Measurements from ENCODE around the gene MT1X. TPM values are rescaled to one million over a fixed set of nuclear protein-coding genes. Genes with fewer than 3 reads are reported as not detected.

Gene MT1X
- 29.2 and 29.4 TPM in 2 replicates for total RNA-seq (2014; rRNA removed; shearing (Covaris generic))

DNA sequence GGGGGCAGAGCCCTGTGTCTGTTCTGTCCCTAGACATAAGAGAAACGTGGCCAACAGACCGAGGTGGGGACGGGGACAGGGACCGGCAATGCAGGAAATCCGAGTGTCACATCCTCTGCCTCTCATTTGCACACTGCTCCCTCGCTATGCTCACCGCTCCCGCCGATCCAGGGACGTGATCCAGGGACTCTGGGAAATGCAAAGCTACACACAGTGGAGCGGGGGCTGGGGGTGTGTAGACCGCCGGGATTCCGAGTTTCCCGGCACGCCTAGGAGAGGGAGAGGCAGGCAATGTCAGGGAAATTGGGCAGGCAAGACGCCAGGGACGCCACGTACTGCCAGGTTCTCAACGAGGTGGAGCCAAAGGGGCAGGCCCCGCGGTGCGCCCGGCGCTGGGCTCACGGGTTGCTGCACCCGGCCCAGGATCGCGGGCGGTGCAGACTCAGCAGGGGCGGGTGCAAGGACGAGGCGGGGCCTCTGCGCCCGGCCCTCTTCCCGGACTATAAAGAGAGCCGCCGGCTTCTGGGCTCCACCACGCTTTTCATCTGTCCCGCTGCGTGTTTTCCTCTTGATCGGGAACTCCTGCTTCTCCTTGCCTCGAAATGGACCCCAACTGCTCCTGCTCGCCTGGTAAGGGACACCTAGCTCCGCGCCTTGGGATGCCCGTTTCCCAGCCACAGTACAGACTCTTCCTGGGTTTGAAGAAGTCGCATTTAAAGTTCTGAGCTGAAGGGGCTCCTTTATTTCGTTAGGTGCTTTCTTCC, at the start of gene MT1X:
Gene MT1X (plus strand): TSS at position 532 of the 764 bp plus-strand sequence. CDS start 71 bp downstream, at position 603.
- DNase-seq (ENCODE audit: low spot score), result peak; percentile 90

DNA sequence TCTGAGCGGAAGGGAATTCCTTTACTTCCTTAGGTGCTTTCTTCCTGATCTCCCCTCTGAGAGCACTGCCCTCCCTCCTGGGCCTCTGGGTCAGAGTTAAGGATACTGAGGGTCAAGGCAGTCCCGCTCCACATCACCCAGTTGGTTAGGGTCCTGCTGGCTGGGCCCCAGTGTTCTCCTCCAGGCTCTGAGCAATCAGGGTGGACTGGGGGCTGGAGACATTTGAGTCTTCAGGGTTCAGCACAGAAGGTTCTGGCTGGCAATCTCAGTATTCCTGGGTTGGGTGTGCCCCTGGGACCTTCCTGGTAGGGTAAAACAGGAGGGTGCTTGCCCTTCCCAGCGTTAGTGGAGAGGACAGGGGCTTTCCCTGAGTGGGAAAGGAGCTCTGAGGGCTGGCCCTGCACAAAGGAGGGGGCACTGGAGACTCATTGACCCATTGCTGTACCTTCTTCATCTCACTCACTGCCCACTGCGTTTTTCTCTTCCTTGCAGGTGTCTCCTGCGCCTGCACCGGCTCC, 49.4 kb upstream of the MT1X start:
- no peak for DNase-seq (ENCODE audit: low spot score)

DNA sequence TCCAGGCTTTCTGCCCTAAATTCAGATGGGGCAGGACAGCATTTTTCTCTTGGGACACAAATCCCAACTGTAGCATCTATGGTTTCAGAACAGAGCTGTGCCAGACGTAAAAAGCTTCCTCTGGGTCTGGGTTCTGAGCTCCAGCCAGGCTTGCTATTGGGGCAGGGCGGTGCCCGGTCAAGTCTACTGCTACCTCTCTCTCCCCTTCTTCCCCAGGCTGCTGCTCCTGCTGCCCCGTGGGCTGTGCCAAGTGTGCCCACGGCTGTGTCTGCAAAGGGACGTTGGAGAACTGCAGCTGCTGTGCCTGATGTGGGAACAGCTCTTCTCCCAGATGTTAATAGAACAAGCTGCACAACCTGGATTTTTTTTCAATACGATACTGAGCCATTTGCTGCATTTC, 48.7 kb upstream of the MT1X start:
- no peak for DNase-seq (ENCODE audit: low spot score)

DNA sequence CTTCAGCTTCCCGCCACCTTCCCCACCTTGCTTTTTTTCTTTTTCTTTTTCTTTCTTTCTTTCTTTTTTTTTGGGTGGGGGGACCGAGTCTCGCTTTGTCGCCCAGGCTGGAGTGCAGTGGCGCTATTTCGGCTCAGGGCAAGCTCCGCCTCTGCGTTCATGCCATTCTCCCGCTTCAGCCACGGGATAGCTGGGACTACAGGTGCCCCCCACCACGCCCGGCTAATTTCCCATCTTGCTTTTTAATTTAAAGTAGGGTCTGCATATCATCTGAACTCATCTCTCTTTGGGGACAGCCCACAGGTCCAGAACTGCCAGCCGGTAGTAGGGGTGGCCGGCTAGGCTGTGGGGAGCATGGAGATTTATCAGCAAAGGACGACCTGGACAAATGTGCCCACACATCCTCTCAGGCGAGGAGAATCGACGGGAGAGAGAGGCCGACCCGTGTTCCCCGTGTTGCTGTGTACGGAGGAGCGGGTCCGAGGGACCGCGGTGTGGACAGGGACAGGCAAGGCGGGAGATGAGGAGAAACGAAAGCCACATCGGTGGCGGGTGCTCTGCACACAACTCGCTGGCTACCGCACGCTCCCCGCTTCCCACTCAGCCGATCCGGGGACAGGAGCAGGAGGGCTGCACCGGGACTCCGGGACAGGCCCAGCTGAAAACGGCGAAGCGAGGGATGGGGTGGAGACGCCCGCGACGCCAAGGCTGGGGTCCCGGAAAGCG, 47.4 kb upstream of the MT1X start:
- no peak for DNase-seq (ENCODE audit: low spot score)

GRCh38 chr16:56635441-56635967, 46.8 kb upstream of the MT1X start:
- DNase-seq (ENCODE audit: low spot score), result no peak

DNA sequence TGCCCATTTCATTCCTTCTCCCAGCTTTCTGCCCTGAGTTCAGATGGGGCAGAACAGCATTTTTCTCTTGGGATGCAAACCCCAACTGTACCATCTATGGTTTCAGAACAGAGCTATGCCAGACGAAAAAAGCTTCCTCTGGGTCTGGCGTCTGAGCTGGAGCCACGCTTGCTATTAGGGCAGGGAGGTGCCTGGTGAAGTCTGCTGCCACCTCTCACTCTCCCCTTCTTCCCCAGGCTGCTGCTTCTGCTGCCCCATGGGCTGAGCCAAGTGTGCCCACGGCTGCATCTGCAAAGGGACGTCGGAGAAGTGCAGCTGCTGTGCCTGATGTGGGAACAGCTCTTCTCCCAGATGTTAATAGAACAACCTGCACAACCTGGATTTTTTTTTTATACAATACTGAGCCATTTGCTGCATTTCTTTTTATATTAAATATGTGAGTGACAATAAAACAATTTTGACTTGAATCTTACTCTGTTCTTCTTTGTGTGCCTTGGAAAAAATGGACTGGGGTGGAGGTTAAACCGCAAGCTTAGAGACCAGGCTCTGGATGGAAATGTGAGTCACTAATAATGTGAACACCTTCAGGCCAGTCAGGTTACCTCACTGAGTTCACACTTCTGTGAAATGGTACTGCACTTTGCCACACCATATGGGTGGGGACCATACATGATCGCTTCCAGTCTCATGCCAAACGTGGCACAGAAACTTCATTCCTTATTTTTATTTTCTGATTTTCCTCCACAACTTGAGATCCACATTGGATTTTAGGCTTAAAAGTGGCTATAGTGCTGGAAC, 45.5 kb upstream of the MT1X start:
- no peak for DNase-seq (ENCODE audit: low spot score)

GRCh38 chr16:56637814-56638750, 44.2 kb upstream of the MT1X start, which contains the start of gene MT1A:
MT1A (plus strand) TSS chr16:56638666; CDS start chr16:56638739, 73 bp downstream.
- DNase-seq (ENCODE audit: low spot score), result peak; percentile 36

GRCh38 chr16:56639045-56639444, 43.2 kb upstream of the MT1X start:
- DNase-seq (ENCODE audit: low spot score), result no peak

GRCh38 chr16:56640076-56640475, 42.2 kb upstream of the MT1X start:
- no peak for DNase-seq (ENCODE audit: low spot score)

GRCh38 chr16:56641166-56641565, 41.1 kb upstream of the MT1X start:
- no peak for DNase-seq (ENCODE audit: low spot score)

DNA sequence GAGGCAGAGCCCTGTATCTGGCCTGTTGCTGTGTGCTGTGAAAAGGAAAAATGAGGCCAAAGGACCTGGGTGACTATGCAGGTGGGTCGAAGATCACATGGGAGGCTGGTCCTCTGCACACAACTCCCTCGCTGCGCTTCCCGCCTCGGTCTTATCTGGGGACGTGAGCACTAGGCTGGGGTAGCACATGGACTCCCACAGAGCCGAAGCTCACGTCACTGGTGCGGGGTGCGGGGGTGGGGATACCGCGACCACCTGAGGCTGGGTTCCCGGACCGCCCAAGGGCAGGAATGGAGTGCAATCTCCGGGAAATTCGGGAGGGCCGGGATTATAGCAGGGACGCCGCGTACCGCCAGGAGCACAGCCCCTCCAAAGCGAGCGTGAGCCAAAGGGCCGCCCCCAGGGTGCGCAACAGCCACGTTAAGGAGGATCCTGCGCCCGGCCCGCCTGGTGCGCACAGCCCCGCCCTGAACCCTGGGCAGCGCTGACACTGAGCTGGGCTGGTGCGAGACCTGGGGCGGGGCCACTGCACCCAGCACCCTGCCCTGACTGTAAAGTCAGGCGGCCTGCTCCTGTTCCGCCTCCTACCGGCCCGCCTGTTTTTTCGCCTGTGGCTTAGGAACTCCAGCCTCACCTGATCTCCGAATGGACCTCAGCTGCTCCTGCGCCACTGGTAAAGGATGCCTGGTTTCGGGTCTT, 39.0 kb upstream of the MT1X start:
- DNase-seq (ENCODE audit: low spot score), result peak; percentile 78

GRCh38 chr16:56643833-56644232, 38.4 kb upstream of the MT1X start:
- no peak for DNase-seq (ENCODE audit: low spot score)

DNA sequence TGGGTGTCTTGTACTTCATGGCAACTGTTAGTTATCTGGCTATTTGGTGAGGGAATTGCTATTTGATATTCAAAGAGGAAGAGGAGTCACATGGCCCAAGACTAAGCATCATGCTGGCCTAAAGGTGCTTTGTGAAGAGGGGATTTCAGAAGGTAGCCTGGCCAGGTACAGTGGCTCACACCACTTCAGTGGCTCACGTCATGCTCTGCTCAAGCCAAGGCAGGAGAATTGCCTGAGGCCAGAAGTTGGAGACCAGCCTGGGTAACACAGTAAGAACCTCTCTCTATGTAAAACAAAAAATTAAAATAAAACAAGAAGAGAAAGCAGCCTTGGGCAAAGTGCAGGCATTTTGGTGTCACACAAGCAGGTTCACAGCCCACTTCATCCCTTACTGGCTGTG, 37.0 kb upstream of the MT1X start:
- DNase-seq (ENCODE audit: low spot score), result no peak

GRCh38 chr16:56645838-56646237, 36.4 kb upstream of the MT1X start:
- no peak for DNase-seq (ENCODE audit: low spot score)

GRCh38 chr16:56647641-56648431, 34.4 kb upstream of the MT1X start:
- DNase-seq (ENCODE audit: low spot score), result no peak

DNA sequence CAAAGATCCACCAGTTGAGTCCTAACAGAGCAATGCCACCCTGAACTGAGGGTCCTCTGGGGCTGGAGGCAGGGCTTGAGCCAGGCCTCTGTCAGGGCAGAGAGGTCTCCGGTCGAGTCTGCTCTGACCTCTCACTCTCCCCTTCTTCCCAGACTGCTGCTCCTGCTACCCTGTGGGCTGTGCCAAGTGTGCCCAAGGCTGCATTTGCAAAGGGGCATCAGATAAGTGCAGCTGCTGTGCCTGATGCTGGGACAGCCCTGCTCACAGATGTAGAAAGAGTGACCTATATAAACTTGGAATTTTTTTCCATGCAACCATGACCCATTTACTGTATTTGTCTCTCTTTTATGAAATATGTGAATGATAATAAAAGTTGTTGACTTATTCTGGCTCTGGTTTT, 33.0 kb upstream of the MT1X start:
- DNase-seq (ENCODE audit: low spot score), result no peak

GRCh38 chr16:56649820-56650219, 32.5 kb upstream of the MT1X start:
- DNase-seq (ENCODE audit: low spot score), result no peak

DNA sequence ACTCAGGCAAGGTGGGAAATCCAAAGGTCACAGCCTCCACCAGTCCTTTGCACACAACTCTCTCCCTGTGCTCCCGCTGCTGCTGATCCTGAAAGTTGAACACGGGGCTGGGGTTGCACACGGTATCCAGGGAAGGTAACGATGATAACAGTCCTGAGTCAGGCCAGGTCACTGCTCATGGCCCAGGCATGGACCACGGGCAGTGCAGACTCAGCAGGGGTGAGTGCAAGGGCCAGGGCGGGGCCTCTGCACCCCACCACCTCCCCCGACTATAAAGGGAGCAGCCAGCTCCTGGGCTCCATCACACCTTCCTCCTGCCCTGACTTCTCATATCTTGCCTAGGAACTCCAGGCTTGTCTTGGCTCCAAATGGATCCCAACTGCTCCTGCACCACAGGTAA, 30.7 kb upstream of the MT1X start, which contains the start of gene MT1B:
Gene MT1B (plus strand): TSS at position 301 of the 400 bp plus-strand sequence. CDS start 68 bp downstream, at position 369.
- no peak for DNase-seq (ENCODE audit: low spot score)

DNA sequence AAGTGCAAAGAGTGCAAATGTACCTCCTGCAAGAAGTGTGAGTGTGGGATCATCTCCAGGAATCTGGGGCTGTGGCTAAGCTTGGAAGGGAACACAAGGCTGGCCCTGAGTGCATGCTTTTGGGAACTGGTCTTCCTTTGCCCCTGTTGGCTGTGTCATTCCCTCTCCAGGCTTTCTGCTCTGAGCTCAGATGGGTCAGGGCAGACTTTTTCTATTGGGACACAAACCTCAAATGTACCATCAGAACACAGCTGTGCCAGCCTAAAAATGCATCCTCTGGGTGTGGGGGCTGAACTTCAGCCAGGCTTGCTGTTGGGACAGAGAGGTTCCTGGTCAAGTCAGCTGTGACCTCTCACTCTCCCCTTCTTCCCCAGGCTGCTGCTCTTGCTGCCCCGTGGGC, 29.7 kb upstream of the MT1X start:
- DNase-seq (ENCODE audit: low spot score), result no peak

All from HT-29 (cell line).